Activated B cell treated with CpG ODN at 0.5 μM for 24 hours (primary cell): Measurements from ENCODE around the gene ARHGAP10. TPM values are rescaled to one million over a fixed set of nuclear protein-coding genes. Genes with fewer than 3 reads are reported as not detected.

ENCODE experiments used
- ATAC-seq: fragments of 200-7000 bp; cut with Tn5 transposase; one replicate; pipeline ENCODE4 v1.10.0; 2021; ENCODE audit warnings: low read depth, mild to moderate bottlenecking, moderate library complexity
- CTCF ChIA-PET: fragments of 350-600 bp; sonication (Branson Sonifier 250); formaldehyde crosslinking; loops from one replicate; lab custom pipeline; 2021; ENCODE audit warnings: antibody characterized with exemption; lab: Charles Lee
- POLR2A ChIA-PET: fragments of 350-600 bp; sonication (Branson Sonifier 250); formaldehyde crosslinking; loops from one replicate; lab custom pipeline; 2021; ENCODE audit warnings: antibody characterized with exemption; lab: Charles Lee
- DNase-seq: peaks from one replicate; pipeline ENCODE4 v3.0.0; 2022
- H3K27ac Mint-ChIP-seq: one replicate; pipeline ENCODE4 v1.8.0; 2020; ENCODE audit warnings: mixed read lengths
- H3K27me3 Mint-ChIP-seq: one replicate; pipeline ENCODE4 v1.8.0; 2021; ENCODE audit warnings: mixed read lengths
- H3K36me3 Mint-ChIP-seq: one replicate; pipeline ENCODE4 v1.8.0; 2021; ENCODE audit warnings: low read depth, mixed read lengths
- H3K4me1 Mint-ChIP-seq: one replicate; pipeline ENCODE4 v1.8.0; 2021; ENCODE audit warnings: mixed read lengths
- H3K4me3 Mint-ChIP-seq: one replicate; pipeline ENCODE4 v1.8.0; 2020; ENCODE audit warnings: mild to moderate bottlenecking, mixed read lengths
- H3K9me3 Mint-ChIP-seq: one replicate; pipeline ENCODE4 v1.8.0; 2020; ENCODE audit warnings: mixed read lengths
- intact Hi-C: fragments of 100-400 bp; cut with micrococcal nuclease; formaldehyde crosslinking; loops from one replicate; pipeline ENCODE4 v1.15.1; 2024
- total RNA-seq: library from RNA; stranded (reverse); gene quantifications from 2 replicates; pipeline ENCODE4 v1.2.3, GENCODE V29; 2022
- TF ChIP-seq, protein P1 (sequence below): fragments of 200-600 bp; IDR thresholded peaks from one replicate; pipeline ENCODE4 v1.8.0; 2022; ENCODE audit warnings: antibody characterized with exemption, mild to moderate bottlenecking

The ARHGAP10 gene
- total RNA-seq, 1 donor from 2014 or later: 0.60 TPM

DNA sequence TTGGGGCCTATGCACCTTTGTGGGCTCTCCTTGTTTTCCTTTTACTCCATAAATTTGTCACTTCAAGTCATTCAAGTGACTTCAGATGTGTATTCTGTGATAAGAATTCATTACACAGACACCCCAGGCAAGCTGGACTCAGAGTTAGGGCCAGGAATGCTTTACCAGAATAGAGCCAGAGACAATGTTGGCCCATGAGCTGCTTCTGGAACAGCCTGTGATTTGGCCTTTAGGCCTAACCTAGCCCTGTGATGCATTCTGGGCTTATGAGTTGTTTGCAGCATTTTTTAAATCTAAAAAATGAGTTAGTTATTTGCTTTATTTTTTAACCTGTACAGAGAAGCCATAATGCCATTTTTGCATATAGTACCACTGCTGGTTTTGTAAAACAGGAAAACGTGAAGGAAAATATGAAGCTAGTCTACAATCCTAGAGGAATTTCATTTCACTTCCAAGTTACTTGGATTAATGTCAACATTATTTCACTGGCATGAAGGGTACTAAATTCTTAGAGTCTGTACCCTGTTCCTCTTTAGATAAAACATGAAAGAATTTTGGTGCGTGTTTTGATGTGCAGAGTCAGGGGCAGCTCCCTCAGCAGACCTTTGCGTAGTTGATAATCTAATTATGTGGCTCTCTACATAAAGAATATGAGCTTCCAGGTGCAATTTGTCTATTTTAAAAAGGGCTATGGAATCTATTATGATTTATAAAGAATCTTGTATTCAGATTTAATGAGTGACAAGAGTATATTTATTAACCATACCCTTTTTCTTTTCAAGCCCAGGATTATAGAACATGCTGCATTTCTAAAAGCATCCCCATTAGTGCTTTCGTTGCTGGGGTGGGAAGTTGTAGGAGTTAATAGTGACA, 84.7 kb downstream of the ARHGAP10 start:
- H3K36me3 Mint-ChIP-seq: no peaks in the 10 kb centered on the region
- intact Hi-C loops: no loop called here
- ChIA-PET CTCF (no interaction called here), POLR2A (no interaction called here)
- H3K9me3 Mint-ChIP-seq: no peaks in the 10 kb centered on the region
- no peaks in the 10 kb centered on the region for H3K27me3 Mint-ChIP-seq
- H3K27ac Mint-ChIP-seq: no peak overlapping the region
- H3K4me1 Mint-ChIP-seq: no peaks in the 10 kb centered on the region
- H3K4me3 Mint-ChIP-seq: no peak overlapping the region
- DNase-seq: no peak
- no peak for ATAC-seq
- TF ChIP-seq, protein P1, sequence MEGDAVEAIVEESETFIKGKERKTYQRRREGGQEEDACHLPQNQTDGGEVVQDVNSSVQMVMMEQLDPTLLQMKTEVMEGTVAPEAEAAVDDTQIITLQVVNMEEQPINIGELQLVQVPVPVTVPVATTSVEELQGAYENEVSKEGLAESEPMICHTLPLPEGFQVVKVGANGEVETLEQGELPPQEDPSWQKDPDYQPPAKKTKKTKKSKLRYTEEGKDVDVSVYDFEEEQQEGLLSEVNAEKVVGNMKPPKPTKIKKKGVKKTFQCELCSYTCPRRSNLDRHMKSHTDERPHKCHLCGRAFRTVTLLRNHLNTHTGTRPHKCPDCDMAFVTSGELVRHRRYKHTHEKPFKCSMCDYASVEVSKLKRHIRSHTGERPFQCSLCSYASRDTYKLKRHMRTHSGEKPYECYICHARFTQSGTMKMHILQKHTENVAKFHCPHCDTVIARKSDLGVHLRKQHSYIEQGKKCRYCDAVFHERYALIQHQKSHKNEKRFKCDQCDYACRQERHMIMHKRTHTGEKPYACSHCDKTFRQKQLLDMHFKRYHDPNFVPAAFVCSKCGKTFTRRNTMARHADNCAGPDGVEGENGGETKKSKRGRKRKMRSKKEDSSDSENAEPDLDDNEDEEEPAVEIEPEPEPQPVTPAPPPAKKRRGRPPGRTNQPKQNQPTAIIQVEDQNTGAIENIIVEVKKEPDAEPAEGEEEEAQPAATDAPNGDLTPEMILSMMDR: no peak

DNA sequence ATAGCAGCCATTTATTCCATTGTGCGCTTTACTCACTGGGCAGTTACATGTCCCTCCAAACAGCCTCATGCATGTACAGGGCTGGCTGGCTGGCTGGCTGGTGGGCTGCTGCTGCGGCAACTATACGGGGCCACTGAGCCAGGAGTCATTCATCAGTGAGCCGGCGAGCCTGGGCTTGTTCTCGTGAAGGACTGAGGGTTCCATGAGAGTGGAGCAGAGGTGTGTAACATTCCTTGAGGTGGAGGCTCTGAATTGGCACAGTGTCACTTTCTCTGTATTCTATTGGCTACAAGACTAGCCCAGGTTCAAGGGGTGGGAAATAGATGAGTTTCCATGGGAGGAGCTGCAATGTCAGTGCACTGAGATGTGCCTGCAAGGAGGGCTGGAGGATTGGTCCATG, 89.1 kb downstream of the ARHGAP10 start:
- TF ChIP-seq, protein P1: no peak
- no peaks in the 10 kb centered on the region for H3K9me3 Mint-ChIP-seq
- intact Hi-C loops: no loop called here
- no peak overlapping the region for H3K27ac Mint-ChIP-seq
- no peaks in the 10 kb centered on the region for H3K27me3 Mint-ChIP-seq
- H3K4me3 Mint-ChIP-seq: no peak overlapping the region
- ATAC-seq (no peak), DNase-seq (no peak)
- no peaks in the 10 kb centered on the region for H3K36me3 Mint-ChIP-seq
- POLR2A ChIA-PET: no interaction called here
- no peaks in the 10 kb centered on the region for H3K4me1 Mint-ChIP-seq
- CTCF ChIA-PET: no interaction called here

DNA sequence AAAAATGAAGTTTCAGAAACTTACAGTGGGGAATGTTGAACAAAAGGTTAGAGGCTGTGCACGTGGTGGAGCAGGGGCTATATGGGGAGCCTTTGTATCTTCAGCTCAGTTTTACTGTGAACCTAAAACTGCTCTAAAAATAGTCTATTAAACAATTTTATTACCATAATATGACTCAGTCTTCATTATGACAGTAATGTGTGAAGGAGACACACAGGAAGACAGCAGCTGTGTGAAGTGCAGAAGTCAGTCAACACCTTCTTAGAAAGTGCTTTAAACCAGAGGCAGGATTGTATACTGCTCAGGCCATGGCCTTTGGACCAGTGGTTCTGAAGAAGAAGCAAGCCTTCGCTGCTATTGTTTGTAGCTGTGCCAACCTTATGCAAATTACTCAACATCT, 89.7 kb downstream of the ARHGAP10 start:
- no peak for DNase-seq
- ATAC-seq: no peak
- Mint-ChIP-seq H3K4me1 (no peaks in the 10 kb centered on the region), H3K27ac (no peak overlapping the region), H3K27me3 (no peaks in the 10 kb centered on the region), H3K9me3 (no peaks in the 10 kb centered on the region), H3K36me3 (no peaks in the 10 kb centered on the region), H3K4me3 (no peak overlapping the region)
- TF ChIP-seq, protein P1: no peak
- intact Hi-C loops: no loop called here
- ChIA-PET POLR2A (no interaction called here), CTCF (no interaction called here)

DNA sequence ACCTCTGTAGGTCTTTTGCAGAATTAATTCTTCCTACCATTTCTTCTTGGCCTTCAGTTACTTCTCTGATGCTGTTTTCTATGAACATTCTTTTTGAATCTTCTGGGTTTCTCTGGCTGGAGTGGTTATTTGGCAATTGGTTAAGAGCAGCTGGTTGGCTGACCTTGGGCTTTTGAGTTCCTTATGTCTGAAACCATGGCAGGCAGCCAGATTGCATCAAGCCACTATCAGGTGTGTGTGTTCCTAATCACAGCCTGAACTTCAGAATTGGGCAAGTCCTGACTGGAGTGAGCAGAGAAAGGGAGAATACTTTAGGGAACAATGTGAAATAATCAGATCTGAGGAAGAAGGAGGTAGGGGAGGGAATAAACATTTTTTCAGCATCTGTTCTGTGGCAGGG, 90.2 kb downstream of the ARHGAP10 start:
- CTCF ChIA-PET: no interaction called here
- Mint-ChIP-seq H3K9me3 (no peaks in the 10 kb centered on the region), H3K27ac (no peak overlapping the region), H3K4me1 (no peaks in the 10 kb centered on the region), H3K4me3 (no peak overlapping the region), H3K27me3 (no peaks in the 10 kb centered on the region), H3K36me3 (no peaks in the 10 kb centered on the region)
- intact Hi-C loops: no loop called here
- ATAC-seq: no peak
- DNase-seq: no peak
- TF ChIP-seq, protein P1: no peak
- POLR2A ChIA-PET: no interaction called here

- ATAC-seq: no peak
- Mint-ChIP-seq H3K27me3 (no peaks in the 10 kb centered on the region), H3K4me3 (no peak overlapping the region), H3K36me3 (no peaks in the 10 kb centered on the region), H3K4me1 (no peaks in the 10 kb centered on the region), H3K27ac (no peak overlapping the region), H3K9me3 (no peaks in the 10 kb centered on the region)
- POLR2A ChIA-PET: no interaction called here
- CTCF ChIA-PET: no interaction called here
- no peak for DNase-seq
- TF ChIP-seq, protein P1: no peak
- intact Hi-C loops: no loop called here
These were observed 91.2 kb downstream of the ARHGAP10 start for GRCh38 chr4:147823130-147823529.
